ENCODE results near the gene SMIM5. TPM values are rescaled to one million over a fixed set of nuclear protein-coding genes. Genes with fewer than 3 reads are reported as not detected.
A peak's percentile ranks its signal among the peaks of the same experiment; 100 is the strongest.

SMIM5 gene
- total RNA-seq, 6 donors from 2014 or later = 1.9 to 7.3 (median 3.3) TPM

DNA sequence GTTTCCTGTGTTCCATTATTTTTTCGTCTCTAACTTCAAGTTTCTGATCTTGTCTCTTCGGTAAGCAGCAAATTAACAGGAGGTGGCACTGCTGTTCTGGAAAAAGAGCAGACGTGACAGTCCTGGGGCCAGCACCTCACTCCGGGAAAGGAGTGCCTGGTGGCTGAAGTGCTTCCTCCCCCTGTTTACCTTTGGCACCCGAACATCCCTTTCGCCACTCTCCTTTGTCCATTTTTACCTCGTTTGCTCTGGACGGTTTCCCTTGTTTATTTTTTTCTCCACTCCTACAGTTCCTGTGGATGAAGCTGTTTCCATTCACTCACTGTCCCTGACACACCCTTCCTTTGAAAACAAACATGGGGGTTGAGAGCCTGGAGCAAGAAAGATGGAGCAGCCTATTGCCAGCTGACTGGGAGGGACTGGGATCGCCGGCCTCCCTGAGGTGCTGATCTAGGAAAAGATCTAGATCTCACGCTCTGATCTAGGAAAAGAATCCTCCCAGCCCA lies 46.5 kb downstream of the SMIM5 start:
- ATAC-seq (ENCODE audit: low FRiP score in 2 of 2) = peak; percentile 36 to 76
- DNase-seq = peak in 1 of 2 donors; percentile 73
- WGBS, 2 donors = 41 to 49% methylated on average over 9 to 11 of the region's 11 CpGs

DNA sequence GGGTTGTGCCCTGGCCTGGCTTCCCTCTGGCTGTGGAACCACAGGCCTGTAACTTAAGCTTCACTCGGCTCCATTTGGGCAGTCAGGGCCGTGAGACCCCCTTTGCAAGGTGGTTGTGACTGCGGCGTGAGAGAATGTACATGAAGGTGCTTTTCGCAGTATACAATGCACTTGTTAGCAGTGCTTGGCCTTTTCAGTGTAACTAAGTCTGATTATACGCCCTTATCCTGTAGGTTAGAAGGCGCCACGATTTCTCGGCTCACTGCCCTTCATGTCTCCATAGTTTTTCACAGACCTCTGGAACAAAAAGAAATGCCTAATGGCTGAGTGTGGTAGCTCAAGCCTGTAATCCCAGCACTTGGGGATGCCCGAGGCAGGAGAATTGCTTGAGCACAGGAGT lies 47.2 kb downstream of the SMIM5 start:
- Histone ChIP-seq H3K36me3 (peaks cover 0 to 41% (median 7%) of the 10 kb centered on the region in 4 donors), H3K27me3 (no peaks in the 10 kb centered on the region)
- ATAC-seq (ENCODE audit: low FRiP score in 2 of 2) = no peak

More for the DNA sequence above, 46.5 kb downstream of the SMIM5 start:
- no peak overlapping the region for H3K4me3 ChIP-seq
- H3K27ac ChIP-seq = peak overlapping the region; percentile 31 to 78 (median 62)
- H3K9me3 ChIP-seq = no peaks in the 10 kb centered on the region
- TF ChIP-seq POLR2AphosphoS5 (IDR thresholded peaks at IDR 0.05) (peak; percentile 42 to 85), CTCF (IDR thresholded peaks at IDR 0.05) (peak; percentile 25 to 71 (median 44)), POLR2A (IDR thresholded peaks at IDR 0.05) (no peak), EP300 (IDR thresholded peaks at IDR 0.05) (peak in 2 of 4 donors; percentile 28 to 39)
- no peaks in the 10 kb centered on the region for H3K27me3 ChIP-seq
- peaks cover 0 to 41% (median 7%) of the 10 kb centered on the region in 4 donors for H3K36me3 ChIP-seq
- peaks cover 18 to 39% (median 33%) of the 10 kb centered on the region in 4 donors for H3K4me1 ChIP-seq

GRCh38 chr17:75681289-75681688 lies 48.1 kb downstream of the SMIM5 start:
- TF ChIP-seq CTCF (IDR thresholded peaks at IDR 0.05) = no peak
- no peak for TF ChIP-seq POLR2AphosphoS5 (IDR thresholded peaks at IDR 0.05)
- TF ChIP-seq EP300 (IDR thresholded peaks at IDR 0.05) = no peak
- TF ChIP-seq POLR2A (IDR thresholded peaks at IDR 0.05) = no peak
- Histone ChIP-seq H3K27ac (peak overlapping the region in 3 of 4 donors; percentile 14 to 42 (median 31)), H3K4me1 (peaks cover 19 to 49% (median 43%) of the 10 kb centered on the region in 4 donors), H3K27me3 (no peaks in the 10 kb centered on the region), H3K36me3 (peaks cover 0 to 37% (median 7%) of the 10 kb centered on the region in 4 donors), H3K4me3 (no peak overlapping the region), H3K9me3 (no peaks in the 10 kb centered on the region)
- DNase-seq (no peak), ATAC-seq (ENCODE audit: low FRiP score in 2 of 2) (no peak)
- 79 to 87% methylated on average over 3 of the region's 3 CpGs for WGBS, 2 donors

More for the DNA sequence above, 47.2 kb downstream of the SMIM5 start:
- H3K27ac ChIP-seq = peak overlapping the region; percentile 31 to 75 (median 46)
- TF ChIP-seq POLR2AphosphoS5 (IDR thresholded peaks at IDR 0.05) (no peak), CTCF (IDR thresholded peaks at IDR 0.05) (no peak), POLR2A (IDR thresholded peaks at IDR 0.05) (no peak)
- peaks cover 16 to 41% (median 34%) of the 10 kb centered on the region in 4 donors for H3K4me1 ChIP-seq
- H3K4me3 ChIP-seq = no peak overlapping the region
- WGBS, 2 donors = 87 to 94% methylated on average over 10 of the region's 10 CpGs
- DNase-seq = no peak
- H3K9me3 ChIP-seq = no peaks in the 10 kb centered on the region

DNA sequence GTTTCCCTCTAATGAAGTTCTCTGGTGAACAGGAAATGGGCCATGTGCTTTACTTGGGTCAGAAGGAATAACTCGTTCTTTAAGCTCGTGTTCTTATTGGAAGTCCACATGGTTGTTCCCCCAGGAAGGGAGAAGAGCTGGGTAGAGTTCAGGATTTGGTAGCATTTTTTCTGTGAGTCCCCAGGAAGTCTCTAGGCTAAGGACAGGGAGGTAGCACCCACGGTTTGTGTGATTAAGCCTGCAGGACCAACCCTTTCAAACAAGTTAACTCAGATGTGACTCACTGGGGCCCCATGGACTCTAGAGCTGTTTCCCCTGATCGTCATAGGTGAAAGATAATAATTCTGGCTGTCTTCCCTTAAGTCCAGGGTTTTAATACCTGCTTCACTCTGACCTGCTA lies 50.3 kb downstream of the SMIM5 start:
- no peak for DNase-seq
- Histone ChIP-seq H3K27ac (peak overlapping the region in 1 of 4 donors; percentile 34), H3K4me1 (peaks cover 39 to 72% (median 64%) of the 10 kb centered on the region in 4 donors)

More for the DNA sequence above, 50.3 kb downstream of the SMIM5 start:
- no peaks in the 10 kb centered on the region for H3K9me3 ChIP-seq
- no peaks in the 10 kb centered on the region for H3K27me3 ChIP-seq
- ATAC-seq (ENCODE audit: low FRiP score in 2 of 2) = no peak
- peaks cover 0 to 18% (median 6%) of the 10 kb centered on the region in 4 donors for H3K36me3 ChIP-seq
- WGBS, 2 donors = 78 to 83% methylated on average over 3 to 4 of the region's 4 CpGs
- TF ChIP-seq POLR2A (IDR thresholded peaks at IDR 0.05) (no peak), POLR2AphosphoS5 (IDR thresholded peaks at IDR 0.05) (no peak), EP300 (IDR thresholded peaks at IDR 0.05) (no peak), CTCF (IDR thresholded peaks at IDR 0.05) (no peak)
- H3K4me3 ChIP-seq = no peak overlapping the region
